Right ventricle myocardium inferior (tissue), 1 donor: ENCODE measurements around the gene RAD51B. TPM values are rescaled to one million over a fixed set of nuclear protein-coding genes. Genes with fewer than 3 reads are reported as not detected.
"Not testable (repeated sequence)": the region's sequence is repeated elsewhere in the genome, so short reads cannot be mapped to it uniquely, and the experiment has no call there.

Experiments used
- ATAC-seq: fragments of 200-7000 bp; cut with Tn5 transposase; one replicate; pipeline ENCODE4 v1.9.1; 2020; ENCODE audit warnings: mild to moderate bottlenecking, moderate library complexity
- DNase-seq: peaks from one replicate; pipeline ENCODE4 v3.0.0; 2021; ENCODE audit errors: missing footprints
- intact Hi-C: fragments of 100-400 bp; cut with DNase I; formaldehyde crosslinking; loops from one replicate; pipeline ENCODE4 v1.11.0; 2022
- total RNA-seq: library from RNA; stranded (reverse); fragmentation: NEBNext Ultra II Directional; extraction: Animal tissue kit (Norgen Biotek cat#: 25700); gene quantifications from one replicate; pipeline ENCODE4 v1.2.1, GENCODE V29; 2021
- donor health status: DM: no; HTN: yes; CAD: no; lungs with severe emphysema.

Gene RAD51B
- total RNA-seq, 1 donor from 2014 or later, result 4.1 TPM

GRCh38 chr14:68219407-68219806 lies 399.8 kb downstream of the RAD51B start:
- ATAC-seq, result no peak
- intact Hi-C loops, result no loop called here

GRCh38 chr14:68221046-68221445 lies 401.5 kb downstream of the RAD51B start:
- DNase-seq, intact Hi-C loops, ATAC-seq: not testable (repeated sequence)

More at GRCh38 chr14:68219407-68219806, 399.8 kb downstream of the RAD51B start:
- no peak for DNase-seq

- DNase-seq, result no peak
- intact Hi-C loops, result no loop called here
- ATAC-seq, result no peak
Measured at GRCh38 chr14:68222154-68222553, 402.6 kb downstream of the RAD51B start.

GRCh38 chr14:68222726-68223125 lies 403.1 kb downstream of the RAD51B start:
- intact Hi-C loops, result no loop called here

GRCh38 chr14:68223631-68224030 lies 404.1 kb downstream of the RAD51B start:
- intact Hi-C loops, result no loop called here
- no peak for ATAC-seq

More at GRCh38 chr14:68222726-68223125, 403.1 kb downstream of the RAD51B start:
- ATAC-seq, result no peak
- no peak for DNase-seq

GRCh38 chr14:68225321-68225720 lies 405.7 kb downstream of the RAD51B start:
- intact Hi-C loops, result no loop called here
- no peak for ATAC-seq
- DNase-seq, result no peak

More at GRCh38 chr14:68223631-68224030, 404.1 kb downstream of the RAD51B start:
- DNase-seq, result no peak

- no peak for ATAC-seq
- DNase-seq, result no peak
- intact Hi-C loops, result no loop called here
Measured at GRCh38 chr14:68226523-68226922, 406.9 kb downstream of the RAD51B start.

GRCh38 chr14:68228656-68229055 lies 409.1 kb downstream of the RAD51B start:
- intact Hi-C loops, result no loop called here
- ATAC-seq (no peak), DNase-seq (no peak)

GRCh38 chr14:68229423-68230100 lies 410.0 kb downstream of the RAD51B start:
- ATAC-seq (no peak), DNase-seq (no peak)
- intact Hi-C loops, result no loop called here

GRCh38 chr14:68230202-68230949 lies 410.8 kb downstream of the RAD51B start:
- DNase-seq (no peak), ATAC-seq (no peak)
- intact Hi-C loops, result no loop called here

GRCh38 chr14:68230950-68231717 lies 411.6 kb downstream of the RAD51B start:
- intact Hi-C loops, result no loop called here
- DNase-seq (no peak), ATAC-seq (no peak)

- no peak for DNase-seq
- intact Hi-C loops, result no loop called here
- peak; percentile 31 for ATAC-seq
Measured at GRCh38 chr14:68231898-68232297, 412.3 kb downstream of the RAD51B start.

- intact Hi-C loops, result no loop called here
- no peak for DNase-seq
- peak; percentile 93 for ATAC-seq
Measured at GRCh38 chr14:68232300-68233055, 412.9 kb downstream of the RAD51B start.

GRCh38 chr14:68233101-68233784 lies 413.7 kb downstream of the RAD51B start:
- no peak for DNase-seq
- intact Hi-C loops, result no loop called here

GRCh38 chr14:68234101-68234905 lies 414.7 kb downstream of the RAD51B start:
- intact Hi-C loops, result no loop called here
- DNase-seq (no peak), ATAC-seq (no peak)

More at GRCh38 chr14:68233101-68233784, 413.7 kb downstream of the RAD51B start:
- ATAC-seq, result no peak

- DNase-seq, result no peak
- ATAC-seq, result no peak
- intact Hi-C loops, result no loop called here
Measured at GRCh38 chr14:68235011-68235410, 415.4 kb downstream of the RAD51B start.
